Naive thymus-derived CD8-positive, alpha-beta T cell (primary cell): ENCODE measurements around the gene PRICKLE3. TPM values are rescaled to one million over a fixed set of nuclear protein-coding genes. Genes with fewer than 3 reads are reported as not detected.
"Not testable (repeated sequence)": the region's sequence is repeated elsewhere in the genome, so short reads cannot be mapped to it uniquely, and the experiment has no call there.

Experiments
- ATAC-seq, 2 donors: fragments of 150-1000 bp; cut with Tn5 transposase in 1 of 2; sonication (Bioruptor Pico), chemical (Tn5 transposase) in 1 of 2; 1 replicate in 1 of 2; 2 replicates in 1 of 2; pipeline ENCODE4 v1.10.0; 2021; ENCODE audit warnings: mild to moderate bottlenecking in 2 of 2, moderate library complexity in 2 of 2
- POLR2A ChIA-PET: fragments of 350-600 bp; sonication (Branson Sonifier 250); formaldehyde crosslinking; loops from one replicate; lab custom pipeline; 2021; ENCODE audit warnings: antibody characterized with exemption; lab: Charles Lee
- DNase-seq, 10 donors: peaks; one replicate each; pipeline versions ENCODE4 v3.0.0 to v3.0.0-alpha.2; 2020 to 2022
- H3K27ac Mint-ChIP-seq, 10 donors: one replicate each; pipeline ENCODE4 v1.8.0; 2020 to 2022; ENCODE audit warnings: mild to moderate bottlenecking in 10 of 10, mixed read lengths in 10 of 10, moderate library complexity in 4 of 10, inconsistent platforms in 1 of 10
- H3K27me3 Mint-ChIP-seq, 5 donors: one replicate each; pipeline ENCODE4 v1.8.0; 2021 to 2022; ENCODE audit warnings: mixed read lengths in 5 of 5
- H3K36me3 Mint-ChIP-seq, 3 donors: one replicate each; pipeline ENCODE4 v1.8.0; 2020 to 2022; ENCODE audit warnings: mixed read lengths in 3 of 3, mild to moderate bottlenecking in 2 of 3, inconsistent platforms in 1 of 3
- H3K4me1 Mint-ChIP-seq, 4 donors: one replicate each; pipeline ENCODE4 v1.8.0; 2021 to 2022; ENCODE audit warnings: mixed read lengths in 4 of 4
- H3K4me3 Mint-ChIP-seq, 10 donors: one replicate each; pipeline ENCODE4 v1.8.0; 2020 to 2022; ENCODE audit warnings: mild to moderate bottlenecking in 10 of 10, mixed read lengths in 10 of 10, moderate library complexity in 6 of 10, inconsistent platforms in 1 of 10
- H3K9me3 Mint-ChIP-seq, 9 donors: one replicate each; pipeline ENCODE4 v1.8.0; 2020 to 2022; ENCODE audit warnings: mixed read lengths in 9 of 9, mild to moderate bottlenecking in 3 of 9, inconsistent platforms in 1 of 9, moderate library complexity in 1 of 9
- polyA plus RNA-seq, 3 donors: library from polyadenylated mRNA; unstranded; fragments of 300-500 nt; fragmentation: Illumina TruSeq; gene quantifications; one replicate each; pipeline ENCODE4 v1.2.3, GENCODE V29; 2021
- total RNA-seq, 8 experiments: library from RNA in 2 of 8; stranded (reverse) in 2 of 8; gene quantifications; one replicate each; pipeline ENCODE4 v1.2.3 and lab custom pipeline; 2021 to 2026

Gene PRICKLE3
- total and polyA plus RNA-seq, 5 experiments from 2014 or later = 1.3 to 10.1 (median 2.9) TPM

- H3K9me3 Mint-ChIP-seq = no peaks in the 10 kb centered on the region
- DNase-seq (no peak), ATAC-seq (no peak)
- peaks cover 15 to 36% (median 31%) of the 10 kb centered on the region in 4 donors for H3K4me1 Mint-ChIP-seq
- POLR2A ChIA-PET = interaction anchor here (0.6 to 1.5 kb wide), 5 partner anchors 9 to 454 kb away, joined by 3 read pairs; partner anchors contain the start of gene GPKOW
- peak overlapping the region in 9 of 10 donors; percentile 31 to 94 (median 92) for H3K27ac Mint-ChIP-seq
- no peaks in the 10 kb centered on the region for H3K27me3 Mint-ChIP-seq
- no peaks in the 10 kb centered on the region for H3K36me3 Mint-ChIP-seq
- H3K4me3 Mint-ChIP-seq = peak overlapping the region; percentile 29 to 86 (median 80)
These were observed 21.4 kb downstream of the PRICKLE3 start for GRCh38 chrX:49164589-49165360.

- no peaks in the 10 kb centered on the region for H3K27me3 Mint-ChIP-seq
- H3K4me1 Mint-ChIP-seq = peaks cover 15 to 36% (median 27%) of the 10 kb centered on the region in 4 donors
- peak overlapping the region; percentile 80 to 94 (median 92) for H3K27ac Mint-ChIP-seq
- no peaks in the 10 kb centered on the region for H3K9me3 Mint-ChIP-seq
- DNase-seq (peak; percentile 68 to 88 (median 78)), ATAC-seq (peak; percentile 63 to 66)
- H3K36me3 Mint-ChIP-seq = no peaks in the 10 kb centered on the region
- POLR2A ChIA-PET = interaction anchor here (0.9 to 1.5 kb wide), 6 partner anchors 8 to 107 kb away, joined by 3 to 4 read pairs (median 3); partner anchors contain the start of genes GPKOW and WDR45
- H3K4me3 Mint-ChIP-seq = peak overlapping the region; percentile 77 to 86 (median 80)
These were observed 22.4 kb downstream of the PRICKLE3 start for GRCh38 chrX:49163555-49164419.

- ATAC-seq (no peak), DNase-seq (no peak)
- H3K9me3 Mint-ChIP-seq = no peaks in the 10 kb centered on the region
- H3K4me1 Mint-ChIP-seq = peaks cover 12 to 32% (median 21%) of the 10 kb centered on the region in 4 donors
- H3K27me3 Mint-ChIP-seq = no peaks in the 10 kb centered on the region
- peak within 1 kb of the TSS; percentile 60 to 86 (median 76) for H3K4me3 Mint-ChIP-seq
- no peaks in the 10 kb centered on the region for H3K36me3 Mint-ChIP-seq
- peak within 1 kb of the TSS; percentile 25 to 93 (median 79) for H3K27ac Mint-ChIP-seq
- POLR2A ChIA-PET = interaction anchor here (0.6 to 1.3 kb wide), 2 partner anchors 10 to 94 kb away, joined by 3 to 4 read pairs; no protein-coding TSS in a partner anchor
These were observed 23.6 kb downstream of the PRICKLE3 start, which contains the start of gene MAGIX for GRCh38 chrX:49162620-49163019. TSS of gene MAGIX (plus strand) at chrX:49162758. CDS start at chrX:49162890, 132 bp downstream.

- H3K36me3 Mint-ChIP-seq = no peaks in the 10 kb centered on the region
- ATAC-seq (no peak), DNase-seq (no peak)
- no peaks in the 10 kb centered on the region for H3K9me3 Mint-ChIP-seq
- H3K27ac Mint-ChIP-seq = peak overlapping the region in 2 of 10 donors; percentile 40 to 78
- peak overlapping the region in 2 of 10 donors; percentile 15 to 21 for H3K4me3 Mint-ChIP-seq
- POLR2A ChIA-PET = no interaction called here
- H3K4me1 Mint-ChIP-seq = peaks cover 8 to 23% (median 15%) of the 10 kb centered on the region in 4 donors
- no peaks in the 10 kb centered on the region for H3K27me3 Mint-ChIP-seq
These were observed 24.5 kb downstream of the PRICKLE3 start for GRCh38 chrX:49161632-49162031.

GRCh38 chrX:49160908-49161307, 25.3 kb downstream of the PRICKLE3 start:
- Mint-ChIP-seq H3K27ac (no peak overlapping the region), H3K4me3 (no peak overlapping the region), H3K36me3 (no peaks in the 10 kb centered on the region), H3K4me1 (peaks cover 6 to 26% (median 14%) of the 10 kb centered on the region in 4 donors), H3K9me3 (peaks cover 0 to 2% (median 0%) of the 10 kb centered on the region in 9 donors), H3K27me3 (no peaks in the 10 kb centered on the region)
- POLR2A ChIA-PET = no interaction called here
- ATAC-seq (no peak), DNase-seq (no peak)

GRCh38 chrX:49157194-49157593, 29.0 kb downstream of the PRICKLE3 start:
- peaks cover 0 to 2% (median 0%) of the 10 kb centered on the region in 9 donors for H3K9me3 Mint-ChIP-seq
- ATAC-seq = no peak
- H3K27me3 Mint-ChIP-seq = no peaks in the 10 kb centered on the region
- POLR2A ChIA-PET = interaction anchor here (0.6 kb wide), 1 partner anchor 17 kb away, joined by 8 read pairs; no protein-coding TSS in a partner anchor
- peak overlapping the region in 1 of 10 donors; percentile 65 for H3K27ac Mint-ChIP-seq
- DNase-seq = no peak
- H3K4me3 Mint-ChIP-seq = peak overlapping the region in 5 of 10 donors; percentile 10 to 100 (median 45)
- peaks cover 11 to 20% (median 15%) of the 10 kb centered on the region in 4 donors for H3K4me1 Mint-ChIP-seq
- H3K36me3 Mint-ChIP-seq = peaks cover 0 to 2% (median 0%) of the 10 kb centered on the region in 3 donors

GRCh38 chrX:49155900-49156837, 30.0 kb downstream of the PRICKLE3 start:
- POLR2A ChIA-PET = interaction anchor here (0.5 to 2.3 kb wide), 13 partner anchors 8 to 154 kb away, joined by 3 to 21 read pairs (median 4); partner anchors contain the start of genes GPKOW, GRIPAP1, PPP1R3F and WDR45
- H3K36me3 Mint-ChIP-seq = peaks cover 0 to 2% (median 0%) of the 10 kb centered on the region in 3 donors
- peaks cover 11 to 20% (median 15%) of the 10 kb centered on the region in 4 donors for H3K4me1 Mint-ChIP-seq
- DNase-seq (peak; percentile 76 to 93 (median 83)), ATAC-seq (peak; percentile 93 to 95)
- H3K9me3 Mint-ChIP-seq = peaks cover 0 to 2% (median 0%) of the 10 kb centered on the region in 9 donors
- peak overlapping the region; percentile 91 to 100 (median 96) for H3K4me3 Mint-ChIP-seq
- peak overlapping the region; percentile 90 to 99 (median 97) for H3K27ac Mint-ChIP-seq
- H3K27me3 Mint-ChIP-seq = no peaks in the 10 kb centered on the region

- Mint-ChIP-seq H3K4me1 (peaks cover 13 to 20% (median 15%) of the 10 kb centered on the region in 4 donors), H3K4me3 (peak overlapping the region; percentile 91 to 100 (median 96)), H3K27me3 (no peaks in the 10 kb centered on the region), H3K9me3 (peaks cover 0 to 2% (median 0%) of the 10 kb centered on the region in 9 donors), H3K27ac (peak overlapping the region; percentile 90 to 99 (median 97)), H3K36me3 (peaks cover 0 to 2% (median 0%) of the 10 kb centered on the region in 3 donors)
- peak in 4 of 10 donors; percentile 13 to 39 (median 22) for DNase-seq
- peak in 1 of 2 donors; percentile 18 for ATAC-seq
- POLR2A ChIA-PET = interaction anchor here (0.5 to 2.3 kb wide), 15 partner anchors 9 to 154 kb away, joined by 3 to 21 read pairs (median 4); partner anchors contain the start of genes GPKOW, GRIPAP1, PPP1R3F and WDR45
These were observed 30.8 kb downstream of the PRICKLE3 start for GRCh38 chrX:49155243-49155899.

- POLR2A ChIA-PET = no interaction called here
- no peak overlapping the region for H3K4me3 Mint-ChIP-seq
These were observed 32.7 kb downstream of the PRICKLE3 start for GRCh38 chrX:49153467-49153866.

GRCh38 chrX:49149291-49149690, 36.9 kb downstream of the PRICKLE3 start:
- DNase-seq, H3K27ac Mint-ChIP-seq, H3K36me3 Mint-ChIP-seq, POLR2A ChIA-PET, H3K9me3 Mint-ChIP-seq, ATAC-seq, H3K4me3 Mint-ChIP-seq, H3K4me1 Mint-ChIP-seq, H3K27me3 Mint-ChIP-seq: not testable (repeated sequence)

More at GRCh38 chrX:49153467-49153866, 32.7 kb downstream of the PRICKLE3 start:
- H3K27ac Mint-ChIP-seq = no peak overlapping the region
- no peak for DNase-seq
- H3K9me3 Mint-ChIP-seq = peaks cover 0 to 2% (median 0%) of the 10 kb centered on the region in 9 donors
- H3K27me3 Mint-ChIP-seq = no peaks in the 10 kb centered on the region
- peaks cover 13 to 20% (median 15%) of the 10 kb centered on the region in 4 donors for H3K4me1 Mint-ChIP-seq
- ATAC-seq = no peak
- H3K36me3 Mint-ChIP-seq = peaks cover 0 to 2% (median 0%) of the 10 kb centered on the region in 3 donors
